SK-N-SH (cell line): ENCODE data around the gene TFPT. TPM values are rescaled to one million over a fixed set of nuclear protein-coding genes. Genes with fewer than 3 reads are reported as not detected.

Experiments used
- CTCF ChIA-PET: fragments of 300-600, 350-600 bp; formaldehyde crosslinking; extraction: SDS; loops from one replicate; lab custom pipeline; 2021; lab: Yijun Ruan, JAX
- POLR2A ChIA-PET: fragments of 350-600 bp; sonication (Branson Sonifier 250); formaldehyde crosslinking; extraction: SDS; loops from one replicate; lab custom pipeline; 2020; ENCODE audit warnings: antibody characterized with exemption, inconsistent platforms; lab: Yijun Ruan, JAX
- DNase-seq: peaks from one replicate; pipeline ENCODE4 v3.0.0; 2012
- H2AFZ ChIP-seq: fragments of 200-600 bp; sonication (generic); 2 replicates; pipeline ENCODE4 v1.8.1; 2016; ENCODE audit warnings: antibody characterized with exemption, mild to moderate bottlenecking, low read depth
- H3F3A ChIP-seq: fragments of 200-600 bp; sonication (generic); replicated peaks from 2 replicates; pipeline ENCODE3; 2016; ENCODE audit warnings: antibody characterized with exemption, mild to moderate bottlenecking; ENCODE audit not compliant: insufficient read depth
- H3K27ac ChIP-seq, 2 experiments: fragments of 200-500 bp in 1 of 2; fragments of 200-600 bp in 1 of 2; sonication (Bioruptor generic) in 1 of 2; sonication (generic), shearing (Covaris generic) in 1 of 2; 2 replicates each; pipeline versions ENCODE4 v1.5.1 to v1.6.1; 2014 to 2016; ENCODE audit warnings: low read depth in 2 of 2, inconsistent platforms in 1 of 2, low read length in 1 of 2, mild to moderate bottlenecking in 1 of 2, mixed read lengths in 1 of 2
- H3K27me3 ChIP-seq: fragments of 200-600 bp; sonication (generic), shearing (Covaris generic); 2 replicates; pipeline ENCODE4 v1.6.1; 2016; ENCODE audit warnings: mixed run types; ENCODE audit not compliant: insufficient read depth
- H3K36me3 ChIP-seq, 2 experiments: fragments of 200-500 bp in 1 of 2; fragments of 200-600 bp in 1 of 2; sonication (Bioruptor generic) in 1 of 2; sonication (generic) in 1 of 2; replicated peaks in 1 of 2; 2 replicates each; pipeline versions ENCODE3 to v1.5.1; 2014 to 2016; ENCODE audit warnings: low read length in 1 of 2, mild to moderate bottlenecking in 1 of 2; ENCODE audit not compliant: insufficient read depth in 2 of 2, control insufficient read depth in 1 of 2
- H3K4me1 ChIP-seq, 2 experiments: fragments of 200-500 bp in 1 of 2; fragments of 200-600 bp in 1 of 2; sonication (Bioruptor generic) in 1 of 2; sonication (generic), shearing (Covaris generic) in 1 of 2; 2 replicates each; pipeline versions ENCODE4 v1.5.1 to v1.6.1; 2014 to 2016; ENCODE audit warnings: low read depth in 1 of 2, low read length in 1 of 2, mixed run types in 1 of 2; ENCODE audit not compliant: insufficient read depth in 2 of 2, control insufficient read depth in 1 of 2
- H3K4me2 ChIP-seq: fragments of 200-600 bp; sonication (generic), shearing (Covaris generic); 2 replicates; pipeline ENCODE4 v1.6.1; 2017; ENCODE audit warnings: mixed run types
- H3K4me3 ChIP-seq, 2 experiments: fragments of 200-500 bp in 1 of 2; fragments of 200-600 bp in 1 of 2; sonication (Bioruptor generic) in 1 of 2; sonication (generic), shearing (Covaris generic) in 1 of 2; 2 replicates each; pipeline versions ENCODE4 v1.5.1 to v1.8.1; 2014 to 2016; ENCODE audit warnings: low read depth in 2 of 2, inconsistent platforms in 1 of 2, low read length in 1 of 2, mild to moderate bottlenecking in 1 of 2, mixed read lengths in 1 of 2, moderate library complexity in 1 of 2
- H3K79me2 ChIP-seq: fragments of 200-600 bp; sonication (generic); 2 replicates; pipeline ENCODE4 v1.8.1; 2017; ENCODE audit warnings: mild to moderate bottlenecking; ENCODE audit not compliant: insufficient read depth
- H3K9ac ChIP-seq: fragments of 200-600 bp; sonication (generic); 2 replicates; pipeline ENCODE4 v1.6.1; 2017; ENCODE audit warnings: mixed run types
- H3K9me2 ChIP-seq: fragments of 200-600 bp; sonication (generic); 2 replicates; pipeline ENCODE4 v1.6.1; 2017; ENCODE audit warnings: mixed run types
- H3K9me3 ChIP-seq: fragments of 200-600 bp; sonication (generic); 2 replicates; pipeline ENCODE4 v1.6.1; 2017; ENCODE audit warnings: mixed run types, mild to moderate bottlenecking, moderate library complexity
- H4K20me1 ChIP-seq: fragments of 200-600 bp; sonication (generic); 2 replicates; pipeline ENCODE4 v1.6.1; 2017; ENCODE audit warnings: mild to moderate bottlenecking, mixed run types; ENCODE audit not compliant: insufficient read depth
- CHD2 ChIP-seq: fragments of 150-350 bp; IDR thresholded peaks from 2 replicates; pipeline ENCODE4 v1.6.1; 2018; ENCODE audit warnings: low read length; ENCODE audit not compliant: partially characterized antibody
- EP300 ChIP-seq, 2 experiments: IDR thresholded peaks; 2 replicates each; pipeline versions ENCODE4 v1.4.0 to v1.6.1; 2012; ENCODE audit warnings: borderline replicate concordance in 1 of 2, low read depth in 1 of 2, low read length in 1 of 2
- FOSL2 ChIP-seq: IDR thresholded peaks from 2 replicates; pipeline ENCODE4 v1.4.0; 2012; ENCODE audit warnings: low read depth, mild to moderate bottlenecking, moderate library complexity, borderline replicate concordance
- FOXJ3 ChIP-seq: sonication (generic); formaldehyde crosslinking; IDR thresholded peaks from 2 replicates; pipeline ENCODE4 v1.5.1; 2020; ENCODE audit warnings: mild to moderate bottlenecking, missing genetic modification reagents
- FOXM1 ChIP-seq: IDR thresholded peaks from 2 replicates; pipeline ENCODE4 v1.4.0; 2012; ENCODE audit warnings: low read depth, mild to moderate bottlenecking
- GABPA ChIP-seq: IDR thresholded peaks from 2 replicates; pipeline ENCODE4 v1.4.0; 2012; ENCODE audit warnings: low read depth, mild to moderate bottlenecking
- MAX ChIP-seq: IDR thresholded peaks from 2 replicates; pipeline ENCODE4 v1.4.0; 2012; ENCODE audit warnings: low read depth
- MXI1 ChIP-seq: IDR thresholded peaks from 2 replicates; pipeline ENCODE4 v1.6.1; 2012; ENCODE audit warnings: mild to moderate bottlenecking, low read depth, low read length, improper control_type of control experiment
- NRF1 ChIP-seq: IDR thresholded peaks from 2 replicates; pipeline ENCODE4 v1.6.1; 2012; ENCODE audit warnings: low read depth, mild to moderate bottlenecking, low read length
- POLR2AphosphoS5 ChIP-seq: IDR thresholded peaks from 2 replicates; pipeline ENCODE4 v1.6.1; 2012; ENCODE audit warnings: low read depth, low read length
- RAD21 ChIP-seq: IDR thresholded peaks from 2 replicates; pipeline ENCODE4 v1.6.1; 2012; ENCODE audit warnings: mild to moderate bottlenecking, low read length
- RCOR1 ChIP-seq: fragments of 150-350 bp; IDR thresholded peaks from 2 replicates; pipeline ENCODE4 v1.6.1; 2017; ENCODE audit warnings: antibody characterized with exemption, low read length
- RFX5 ChIP-seq: IDR thresholded peaks from 2 replicates; pipeline ENCODE4 v1.6.1; 2012; ENCODE audit warnings: mild to moderate bottlenecking, improper control_type of control experiment, low read length
- SIN3A ChIP-seq: IDR thresholded peaks from 2 replicates; pipeline ENCODE4 v1.6.1; 2012; ENCODE audit warnings: low read depth, mild to moderate bottlenecking, low read length, moderate library complexity, borderline replicate concordance
- TAF1 ChIP-seq: IDR thresholded peaks from 2 replicates; pipeline ENCODE4 v1.6.1; 2012; ENCODE audit warnings: low read depth, mild to moderate bottlenecking, low read length, moderate library complexity, borderline replicate concordance
- WGBS: methylation state at CpG from one replicate; pipeline ENCODE4 v1.1.6; 2017; ENCODE audit warnings: low lambda C conversion rate; 5-methylcytosine and 5-hydroxymethylcytosine counted together
- polyA plus RNA-seq, 3 experiments: library from polyadenylated mRNA; depleted of rRNA; stranded (reverse); fragments of >200 nt; gene quantifications; 2 replicates each; pipeline ENCODE4 v1.2.3, GENCODE V29; 2012
- TF ChIP-seq, protein P1 (sequence below): fragments of 150-350 bp; IDR thresholded peaks from 2 replicates; pipeline ENCODE4 v1.6.1; 2016; ENCODE audit warnings: mild to moderate bottlenecking, low read depth, low read length
- TF ChIP-seq, protein P2 (sequence below): IDR thresholded peaks from 2 replicates; pipeline ENCODE4; 2012

The TFPT gene
- polyA plus RNA-seq, 1 of the 3 experiments (the other 2 are of a cell fraction): 49.7 TPM

DNA sequence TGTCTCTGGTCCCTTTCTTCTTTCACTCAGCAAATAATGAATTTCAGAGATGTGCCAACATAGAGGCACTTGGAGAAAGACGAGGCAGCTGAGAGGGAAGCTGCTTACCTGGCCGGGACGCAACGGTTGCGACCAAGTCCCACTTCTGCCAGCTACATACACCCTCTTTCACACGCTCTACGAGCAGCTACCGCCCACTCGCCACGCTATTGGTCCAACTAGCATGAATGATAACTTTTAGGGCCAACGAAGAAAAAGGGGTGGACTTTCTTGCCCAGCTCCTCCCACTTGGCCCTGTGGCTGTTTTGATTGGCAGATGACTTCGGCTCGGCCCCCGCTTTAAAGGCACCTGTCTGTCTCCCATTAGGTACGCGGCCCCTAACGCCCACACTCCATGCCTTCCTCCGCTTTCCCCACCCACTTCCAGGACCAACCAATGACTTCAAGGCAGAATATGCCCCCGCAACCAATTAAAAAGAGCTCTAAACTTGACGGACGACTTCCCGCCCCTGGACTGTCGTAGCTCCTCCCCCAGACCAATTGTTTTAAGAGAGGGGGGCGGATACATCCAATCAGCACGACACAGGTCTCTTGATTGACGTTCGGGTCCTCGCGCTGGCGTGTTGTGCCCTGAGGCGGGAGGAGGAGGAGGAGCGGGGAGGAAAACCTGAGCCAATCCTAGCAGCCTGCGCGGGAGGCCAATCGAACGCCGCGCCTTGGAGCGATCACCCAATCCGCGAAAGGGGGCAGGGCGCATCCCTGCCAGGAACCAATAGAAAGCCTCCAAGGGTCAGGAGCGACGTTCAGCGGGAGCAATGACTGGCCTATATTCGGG is 21.6 kb upstream of the TFPT start:
- Histone ChIP-seq H2AFZ (peak overlapping the region; percentile 87), H4K20me1 (peaks cover 37% of the 10 kb centered on the region), H3K27me3 (no peaks in the 10 kb centered on the region), H3K36me3 (peaks cover 4 to 25% of the 10 kb centered on the region in 2 experiments), H3K4me3 (peak overlapping the region; percentile 76 to 86)
- CTCF ChIA-PET: interaction anchor here (1.1 to 1.3 kb wide), 2 partner anchors 20 to 31 kb away, joined by 3 read pairs; no protein-coding TSS in a partner anchor
- TF ChIP-seq FOSL2 (no peak), TAF1 (0 out of 2 replicates have a peak, but pooled peaks have one; percentile 40), MAX (peak; percentile 55), FOXM1 (no peak), CHD2 (peak; percentile 95), MXI1 (peak; percentile 67), SIN3A (peak; percentile 43; the same call in 1 of the 2 replicates), POLR2AphosphoS5 (peak; percentile 39; the same call in 1 of the 2 replicates), NRF1 (peak; percentile 47), RFX5 (peak; percentile 89), GABPA (no peak; the same call in 1 of the 2 replicates), EP300 (IDR thresholded peaks at IDR 0.05; ENCODE audit: borderline replicate concordance in 1 of 2, low read depth in 1 of 2, low read length in 1 of 2) (peak in 1 of 2 experiments; percentile 18; a peak in 1 of 4 replicates), RCOR1 (no peak; the same call in 1 of the 2 replicates), RAD21 (no peak), FOXJ3 (peak; percentile 56; the same call in 1 of the 2 replicates)
- TF ChIP-seq, protein P1, sequence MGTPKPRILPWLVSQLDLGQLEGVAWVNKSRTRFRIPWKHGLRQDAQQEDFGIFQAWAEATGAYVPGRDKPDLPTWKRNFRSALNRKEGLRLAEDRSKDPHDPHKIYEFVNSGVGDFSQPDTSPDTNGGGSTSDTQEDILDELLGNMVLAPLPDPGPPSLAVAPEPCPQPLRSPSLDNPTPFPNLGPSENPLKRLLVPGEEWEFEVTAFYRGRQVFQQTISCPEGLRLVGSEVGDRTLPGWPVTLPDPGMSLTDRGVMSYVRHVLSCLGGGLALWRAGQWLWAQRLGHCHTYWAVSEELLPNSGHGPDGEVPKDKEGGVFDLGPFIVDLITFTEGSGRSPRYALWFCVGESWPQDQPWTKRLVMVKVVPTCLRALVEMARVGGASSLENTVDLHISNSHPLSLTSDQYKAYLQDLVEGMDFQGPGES: peak; percentile 98
- TF ChIP-seq, protein P2, sequence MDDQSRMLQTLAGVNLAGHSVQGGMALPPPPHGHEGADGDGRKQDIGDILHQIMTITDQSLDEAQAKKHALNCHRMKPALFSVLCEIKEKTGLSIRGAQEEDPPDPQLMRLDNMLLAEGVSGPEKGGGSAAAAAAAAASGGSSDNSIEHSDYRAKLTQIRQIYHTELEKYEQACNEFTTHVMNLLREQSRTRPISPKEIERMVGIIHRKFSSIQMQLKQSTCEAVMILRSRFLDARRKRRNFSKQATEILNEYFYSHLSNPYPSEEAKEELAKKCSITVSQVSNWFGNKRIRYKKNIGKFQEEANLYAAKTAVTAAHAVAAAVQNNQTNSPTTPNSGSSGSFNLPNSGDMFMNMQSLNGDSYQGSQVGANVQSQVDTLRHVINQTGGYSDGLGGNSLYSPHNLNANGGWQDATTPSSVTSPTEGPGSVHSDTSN: peak; percentile 98
- TF ChIP-seq, all 33 proteins: peak for 12
- Histone ChIP-seq H3K79me2 (peaks cover 45% of the 10 kb centered on the region), H3K27ac (peak overlapping the region; percentile 41 to 88; a peak in 3 of 4 replicates), H3K4me1 (peaks cover 0 to 24% of the 10 kb centered on the region in 2 experiments; a peak in 1 of 4 replicates), H3K9me2 (no peaks in the 10 kb centered on the region), H3K9me3 (no peaks in the 10 kb centered on the region), H3K9ac (peak overlapping the region; percentile 98), H3K4me2 (peak overlapping the region; percentile 99), H3F3A (no peaks in the 10 kb centered on the region)
- peak; percentile 96 for DNase-seq
- POLR2A ChIA-PET: interaction anchor here (0.6 to 3.0 kb wide), 9 partner anchors 11 to 616 kb away, joined by 3 to 30 read pairs (median 3); partner anchors contain the start of genes LENG1, MBOAT7, PRPF31 and TFPT
- 1% methylated on average over 39 of the region's 46 CpGs for WGBS
